Measurements from ENCODE around the gene MYO18B.

DNA sequence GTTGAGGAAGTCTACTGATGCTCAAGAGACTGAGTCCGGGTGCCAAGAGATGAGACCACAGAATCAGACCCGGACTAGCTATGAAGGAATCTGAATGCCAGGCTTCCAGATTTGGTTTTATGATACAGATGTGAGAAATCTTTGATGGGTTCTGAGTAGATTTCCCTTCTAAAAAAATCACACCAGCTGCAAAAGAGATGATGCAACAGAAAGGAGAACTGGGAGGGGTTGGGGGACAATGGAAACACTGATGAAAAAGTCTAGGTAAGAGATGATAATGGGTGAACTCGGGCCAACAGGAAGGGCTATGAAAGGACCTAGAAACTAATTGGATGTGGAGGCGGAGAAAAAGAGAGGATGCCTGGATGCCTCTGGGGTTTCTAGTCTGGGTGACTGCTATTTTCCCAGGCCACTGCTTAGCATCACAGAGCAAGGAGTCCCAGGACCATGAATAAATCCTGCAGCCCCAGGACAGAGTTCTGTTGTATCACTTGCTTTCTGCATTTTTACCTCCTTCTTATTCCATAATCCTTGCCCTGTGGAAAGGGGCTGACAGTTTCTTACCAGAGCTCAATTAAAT is 311.8 kb downstream of the MYO18B start:
- no peak for TF ChIP-seq YY1 (IDR thresholded peaks at IDR 0.05; ENCODE audit: insufficient read depth, insufficient read length)
- no peak for TF ChIP-seq ZNF274 (IDR thresholded peaks at IDR 0.05; ENCODE audit: low read depth, low read length)
- no peak for TF ChIP-seq SUZ12 (IDR thresholded peaks at IDR 0.05; ENCODE audit: extremely low read depth, insufficient read depth, insufficient read length)
